Neural cell (in vitro differentiated cells): ENCODE results near the gene PNPLA2. TPM values are rescaled to one million over a fixed set of nuclear protein-coding genes. Genes with fewer than 3 reads are reported as not detected.

Experiments
- H2AFZ ChIP-seq: fragments of 200-600, 300-800 bp; sonication (generic), shearing (Covaris generic); 2 replicates; pipeline ENCODE4 v1.6.0; 2014; ENCODE audit warnings: low read depth, mild to moderate bottlenecking, antibody characterized with exemption, low read length, moderate library complexity
- H3F3A ChIP-seq: fragments of 200-600 bp; shearing (Covaris generic); 2 replicates; pipeline ENCODE4 v1.6.1; 2016; ENCODE audit warnings: mild to moderate bottlenecking, moderate library complexity, mixed read lengths, antibody characterized with exemption, low read length; ENCODE audit not compliant: insufficient read depth, poor library complexity, severe bottlenecking
- H3K27ac ChIP-seq: fragments of 200-600, 300-800 bp; sonication (generic), shearing (Covaris generic); 2 replicates; pipeline ENCODE4 v1.5.1; 2014; ENCODE audit warnings: mild to moderate bottlenecking, low read length, moderate library complexity
- H3K27me3 ChIP-seq: fragments of 300-800, 200-600 bp; sonication (generic), shearing (Covaris generic); 2 replicates; pipeline ENCODE4 v1.6.0; 2014; ENCODE audit warnings: mild to moderate bottlenecking, low read depth, low read length, moderate library complexity; ENCODE audit not compliant: insufficient read depth
- H3K36me3 ChIP-seq: fragments of 300-800, 200-600 bp; sonication (generic), shearing (Covaris generic); 2 replicates; pipeline ENCODE4 v1.5.1; 2014; ENCODE audit warnings: mild to moderate bottlenecking, antibody characterized with exemption, low read length, moderate library complexity; ENCODE audit not compliant: insufficient read depth
- H3K4me2 ChIP-seq: fragments of 300-800, 200-600 bp; sonication (generic), shearing (Covaris generic); 2 replicates; pipeline ENCODE4 v1.6.0; 2014; ENCODE audit warnings: mild to moderate bottlenecking, low read length
- H3K4me3 ChIP-seq: fragments of 300-800, 200-600 bp; sonication (generic), shearing (Covaris generic); 2 replicates; pipeline ENCODE4 v1.5.1; 2014; ENCODE audit warnings: mild to moderate bottlenecking, low read length, moderate library complexity
- H3K79me2 ChIP-seq: fragments of 200-600 bp; shearing (Covaris generic); replicated peaks from 2 replicates; pipeline ENCODE4 v1.6.0; 2014; ENCODE audit warnings: mild to moderate bottlenecking, low read length, moderate library complexity; ENCODE audit not compliant: insufficient read depth
- H3K9ac ChIP-seq: fragments of 300-800, 200-600 bp; sonication (generic), shearing (Covaris generic); 2 replicates; pipeline ENCODE4 v1.6.1; 2016; ENCODE audit warnings: mild to moderate bottlenecking, low read length, mixed read lengths
- H3K9me2 ChIP-seq: fragments of 200-600 bp; shearing (Covaris generic); 2 replicates; pipeline ENCODE4 v1.6.1; 2016; ENCODE audit warnings: mild to moderate bottlenecking, low read length, mixed read lengths; ENCODE audit not compliant: insufficient read depth
- H3K9me3 ChIP-seq: fragments of 200-600, 300-800 bp; sonication (generic), shearing (Covaris generic); 2 replicates; pipeline ENCODE4 v1.6.1; 2016; ENCODE audit warnings: mild to moderate bottlenecking, mixed run types, low read length, moderate library complexity, mixed read lengths
- H4K20me1 ChIP-seq: fragments of 200-600 bp; shearing (Covaris generic); 2 replicates; pipeline ENCODE4 v1.6.1; 2016; ENCODE audit warnings: mild to moderate bottlenecking, mixed run types; ENCODE audit not compliant: insufficient read depth
- EP300 ChIP-seq: fragments of 450-650 bp; conservative IDR thresholded peaks from 2 replicates; pipeline ENCODE4 v1.6.1; 2014; ENCODE audit warnings: antibody characterized with exemption, mild to moderate bottlenecking, moderate library complexity; ENCODE audit not compliant: poor library complexity, severe bottlenecking
- EZH2 ChIP-seq: fragments of 200-600, 300-800 bp; shearing (Covaris generic), sonication (generic); IDR thresholded peaks from 2 replicates; pipeline ENCODE4 v1.6.1; 2014; ENCODE audit warnings: antibody characterized with exemption, low read length, borderline replicate concordance, mild to moderate bottlenecking; ENCODE audit not compliant: insufficient read depth, poor library complexity, severe bottlenecking
- MXI1 ChIP-seq: fragments of 450-650 bp; conservative IDR thresholded peaks from 2 replicates; pipeline ENCODE4 v1.6.1; 2014; ENCODE audit warnings: antibody characterized with exemption, mild to moderate bottlenecking; ENCODE audit not compliant: poor library complexity, severe bottlenecking
- POLR2AphosphoS5 ChIP-seq: IDR thresholded peaks from 2 replicates; pipeline ENCODE4 v1.6.1; 2012
- RAD21 ChIP-seq: fragments of 450-650 bp; conservative IDR thresholded peaks from 2 replicates; pipeline ENCODE4 v1.6.1; 2014; ENCODE audit warnings: antibody characterized with exemption, mild to moderate bottlenecking, moderate library complexity
- SMC3 ChIP-seq: fragments of 450-650 bp; conservative IDR thresholded peaks from 2 replicates; pipeline ENCODE4 v1.6.1; 2014; ENCODE audit warnings: antibody characterized with exemption, mild to moderate bottlenecking, moderate library complexity; ENCODE audit not compliant: poor library complexity
- TAF1 ChIP-seq: IDR thresholded peaks from 2 replicates; pipeline ENCODE4 v1.6.1; 2012; ENCODE audit warnings: low read depth
- polyA plus RNA-seq: library from polyadenylated mRNA; depleted of rRNA; stranded (reverse); fragments of >200 nt; gene quantifications from 2 replicates; pipeline ENCODE4 v1.2.3, GENCODE V29; 2014
- TF ChIP-seq, protein P1 (sequence below): IDR thresholded peaks from 2 replicates; pipeline ENCODE4 v1.6.1; 2012; ENCODE audit warnings: borderline replicate concordance
- TF ChIP-seq, protein P2 (sequence below): fragments of 450-650 bp; IDR thresholded peaks from 2 replicates; pipeline ENCODE4 v1.5.1; 2014; ENCODE audit warnings: antibody characterized with exemption, mild to moderate bottlenecking, moderate library complexity; ENCODE audit not compliant: poor library complexity, severe bottlenecking

PNPLA2 gene
- polyA plus RNA-seq, 1 donor from 2014 or later, result 7.8 TPM

DNA sequence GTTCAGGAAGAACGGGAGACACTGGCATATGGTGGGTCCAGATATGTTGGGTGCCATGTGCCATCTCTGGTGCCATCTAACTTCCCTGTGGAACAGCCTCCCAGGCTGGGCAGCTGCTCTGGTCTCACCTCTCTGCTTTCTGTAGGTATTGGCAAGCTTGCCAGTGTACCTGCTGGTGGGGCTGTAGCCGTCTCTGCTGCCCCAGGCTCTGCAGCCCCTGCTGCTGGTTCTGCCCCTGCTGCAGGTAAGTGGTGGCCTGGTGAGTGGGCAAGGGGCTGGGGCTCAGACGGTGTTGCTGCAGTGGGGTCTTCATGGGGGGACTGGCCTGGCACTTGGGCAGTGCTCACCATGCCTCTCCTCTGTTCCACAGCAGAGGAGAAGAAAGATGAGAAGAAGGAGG lies 6.3 kb upstream of the PNPLA2 start:
- Histone ChIP-seq H3K9ac (no peak overlapping the region), H3K27me3 (no peaks in the 10 kb centered on the region), H3K79me2 (peaks cover 20% of the 10 kb centered on the region), H3K4me2 (no peak overlapping the region), H3F3A (no peaks in the 10 kb centered on the region), H4K20me1 (no peaks in the 10 kb centered on the region), H3K9me3 (no peaks in the 10 kb centered on the region), H3K27ac (no peak overlapping the region), H3K4me3 (no peak overlapping the region), H2AFZ (no peak overlapping the region), H3K9me2 (no peaks in the 10 kb centered on the region), H3K36me3 (no peaks in the 10 kb centered on the region)
- TF ChIP-seq MXI1 (no peak), POLR2AphosphoS5 (no peak)

DNA sequence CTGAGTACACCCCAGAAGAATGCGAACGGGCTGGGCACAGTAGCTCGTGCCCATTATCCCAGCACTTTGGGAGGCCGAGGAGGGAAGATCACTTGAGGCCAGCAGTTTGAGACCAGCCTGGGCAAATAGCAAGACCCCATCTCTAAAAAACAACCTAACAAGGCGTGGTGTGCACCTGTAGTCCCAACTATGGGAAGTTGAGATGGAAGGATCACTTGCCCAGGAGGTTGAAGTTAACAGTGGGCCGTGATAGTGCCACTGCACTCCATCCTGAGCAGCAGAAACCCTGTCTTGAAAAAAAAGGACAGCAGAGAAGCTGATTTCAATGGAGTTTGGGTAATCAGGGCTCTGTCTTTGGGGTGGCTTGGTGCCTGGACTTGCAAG lies 5.7 kb upstream of the PNPLA2 start:
- no peak for TF ChIP-seq SMC3
- TF ChIP-seq, protein P1, sequence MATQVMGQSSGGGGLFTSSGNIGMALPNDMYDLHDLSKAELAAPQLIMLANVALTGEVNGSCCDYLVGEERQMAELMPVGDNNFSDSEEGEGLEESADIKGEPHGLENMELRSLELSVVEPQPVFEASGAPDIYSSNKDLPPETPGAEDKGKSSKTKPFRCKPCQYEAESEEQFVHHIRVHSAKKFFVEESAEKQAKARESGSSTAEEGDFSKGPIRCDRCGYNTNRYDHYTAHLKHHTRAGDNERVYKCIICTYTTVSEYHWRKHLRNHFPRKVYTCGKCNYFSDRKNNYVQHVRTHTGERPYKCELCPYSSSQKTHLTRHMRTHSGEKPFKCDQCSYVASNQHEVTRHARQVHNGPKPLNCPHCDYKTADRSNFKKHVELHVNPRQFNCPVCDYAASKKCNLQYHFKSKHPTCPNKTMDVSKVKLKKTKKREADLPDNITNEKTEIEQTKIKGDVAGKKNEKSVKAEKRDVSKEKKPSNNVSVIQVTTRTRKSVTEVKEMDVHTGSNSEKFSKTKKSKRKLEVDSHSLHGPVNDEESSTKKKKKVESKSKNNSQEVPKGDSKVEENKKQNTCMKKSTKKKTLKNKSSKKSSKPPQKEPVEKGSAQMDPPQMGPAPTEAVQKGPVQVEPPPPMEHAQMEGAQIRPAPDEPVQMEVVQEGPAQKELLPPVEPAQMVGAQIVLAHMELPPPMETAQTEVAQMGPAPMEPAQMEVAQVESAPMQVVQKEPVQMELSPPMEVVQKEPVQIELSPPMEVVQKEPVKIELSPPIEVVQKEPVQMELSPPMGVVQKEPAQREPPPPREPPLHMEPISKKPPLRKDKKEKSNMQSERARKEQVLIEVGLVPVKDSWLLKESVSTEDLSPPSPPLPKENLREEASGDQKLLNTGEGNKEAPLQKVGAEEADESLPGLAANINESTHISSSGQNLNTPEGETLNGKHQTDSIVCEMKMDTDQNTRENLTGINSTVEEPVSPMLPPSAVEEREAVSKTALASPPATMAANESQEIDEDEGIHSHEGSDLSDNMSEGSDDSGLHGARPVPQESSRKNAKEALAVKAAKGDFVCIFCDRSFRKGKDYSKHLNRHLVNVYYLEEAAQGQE, result no peak
- no peak for TF ChIP-seq EP300
- no peak for TF ChIP-seq RAD21
- no peak for TF ChIP-seq EZH2
- no peak for TF ChIP-seq TAF1
- no peak for TF ChIP-seq POLR2AphosphoS5
- TF ChIP-seq MXI1, result no peak
- TF ChIP-seq, protein P2, sequence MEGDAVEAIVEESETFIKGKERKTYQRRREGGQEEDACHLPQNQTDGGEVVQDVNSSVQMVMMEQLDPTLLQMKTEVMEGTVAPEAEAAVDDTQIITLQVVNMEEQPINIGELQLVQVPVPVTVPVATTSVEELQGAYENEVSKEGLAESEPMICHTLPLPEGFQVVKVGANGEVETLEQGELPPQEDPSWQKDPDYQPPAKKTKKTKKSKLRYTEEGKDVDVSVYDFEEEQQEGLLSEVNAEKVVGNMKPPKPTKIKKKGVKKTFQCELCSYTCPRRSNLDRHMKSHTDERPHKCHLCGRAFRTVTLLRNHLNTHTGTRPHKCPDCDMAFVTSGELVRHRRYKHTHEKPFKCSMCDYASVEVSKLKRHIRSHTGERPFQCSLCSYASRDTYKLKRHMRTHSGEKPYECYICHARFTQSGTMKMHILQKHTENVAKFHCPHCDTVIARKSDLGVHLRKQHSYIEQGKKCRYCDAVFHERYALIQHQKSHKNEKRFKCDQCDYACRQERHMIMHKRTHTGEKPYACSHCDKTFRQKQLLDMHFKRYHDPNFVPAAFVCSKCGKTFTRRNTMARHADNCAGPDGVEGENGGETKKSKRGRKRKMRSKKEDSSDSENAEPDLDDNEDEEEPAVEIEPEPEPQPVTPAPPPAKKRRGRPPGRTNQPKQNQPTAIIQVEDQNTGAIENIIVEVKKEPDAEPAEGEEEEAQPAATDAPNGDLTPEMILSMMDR, result no peak
- no peaks in the 10 kb centered on the region for H4K20me1 ChIP-seq
- no peaks in the 10 kb centered on the region for H3K9me2 ChIP-seq
- no peaks in the 10 kb centered on the region for H3K36me3 ChIP-seq
- H3F3A ChIP-seq, result no peaks in the 10 kb centered on the region
- no peaks in the 10 kb centered on the region for H3K9me3 ChIP-seq
- peaks cover 20% of the 10 kb centered on the region for H3K79me2 ChIP-seq
- H3K4me3 ChIP-seq, result no peak overlapping the region
- no peaks in the 10 kb centered on the region for H3K27me3 ChIP-seq
- H3K4me2 ChIP-seq, result no peak overlapping the region
- H3K9ac ChIP-seq, result no peak overlapping the region
- H3K27ac ChIP-seq, result no peak overlapping the region
- no peak overlapping the region for H2AFZ ChIP-seq
